HG03066 (cell line): ENCODE results near the gene DRAP1.

Experiments used
- ATAC-seq: cut with Tn5 transposase; IDR thresholded peaks from one replicate; pipeline ENCODE4 v1.9.1; 2021; ENCODE audit warnings: low read depth; ENCODE audit not compliant: unreplicated experiment

The DRAP1 gene

GRCh38 chr11:65958774-65959420 is 39.7 kb downstream of the DRAP1 start:
- ATAC-seq, result no peak

- ATAC-seq, result no peak
Observed at GRCh38 chr11:65960824-65961266, 41.6 kb downstream of the DRAP1 start.

- peak; percentile 67 for ATAC-seq
Observed at GRCh38 chr11:65961267-65962140, 42.3 kb downstream of the DRAP1 start, which contains the start of gene SART1. Gene SART1 (plus strand): TSS chr11:65961734. CDS start chr11:65961781, 47 bp downstream.

- no peak for ATAC-seq
Observed at GRCh38 chr11:65962141-65962564, 42.9 kb downstream of the DRAP1 start.

GRCh38 chr11:65964906-65965305 is 45.7 kb downstream of the DRAP1 start:
- no peak for ATAC-seq

- ATAC-seq, result no peak
Observed at GRCh38 chr11:65965986-65966762, 46.9 kb downstream of the DRAP1 start.

- no peak for ATAC-seq
Observed at GRCh38 chr11:65967329-65967934, 48.2 kb downstream of the DRAP1 start.

- ATAC-seq, result no peak
Observed at GRCh38 chr11:65968600-65969482, 49.6 kb downstream of the DRAP1 start.
